HL-60 (cell line): ENCODE measurements around the gene ARFIP1.

Source experiments
- CTCF ChIP-seq: IDR thresholded peaks from one replicate; pipeline ENCODE4 v1.5.1; 2011; ENCODE audit warnings: low read length, control low read depth, inconsistent platforms; ENCODE audit not compliant: insufficient read depth
- GABPA ChIP-seq: IDR thresholded peaks from 2 replicates; pipeline ENCODE4 v1.6.1; 2012; ENCODE audit warnings: low read depth
- POLR2AphosphoS5 ChIP-seq: IDR thresholded peaks from 2 replicates; pipeline ENCODE4 v1.6.1; 2012; ENCODE audit warnings: low read depth
- REST ChIP-seq: IDR thresholded peaks from 2 replicates; pipeline ENCODE4 v1.6.1; 2012; ENCODE audit warnings: low read depth; ENCODE audit not compliant: insufficient replicate concordance

- no peak for TF ChIP-seq CTCF
- TF ChIP-seq REST: no peak
- no peak for TF ChIP-seq POLR2AphosphoS5
- TF ChIP-seq GABPA: no peak
Measured at GRCh38 chr4:152851226-152851625, 71.5 kb downstream of the ARFIP1 start.
